GM12878 (cell line): ENCODE measurements around the gene VANGL2. TPM values are rescaled to one million over a fixed set of nuclear protein-coding genes. Genes with fewer than 3 reads are reported as not detected.

Experiments used
- ATAC-seq: fragments of 200-7000 bp; cut with Tn5 transposase; 3 replicates; pipeline ENCODE4 v1.9.1; 2020; ENCODE audit warnings: mild to moderate bottlenecking, moderate library complexity
- BruUV-seq: library from RNA; stranded (reverse); fragments of 400-500 nt; replicated peaks from 2 replicates; lab custom pipeline; 2021; lab: Mats Ljungman, UMichigan
- CTCF ChIA-PET: fragments of 300-600 bp; sonication (Branson Sonifier 250); formaldehyde crosslinking; extraction: SDS; loops from one replicate; lab custom pipeline; 2021; ENCODE audit warnings: inconsistent platforms; lab: Yijun Ruan, JAX
- POLR2A ChIA-PET: fragments of 350-600 bp; formaldehyde crosslinking; extraction: SDS; loops from one replicate; lab custom pipeline; 2021; ENCODE audit warnings: inconsistent platforms; lab: Charles Lee
- RAD21 ChIA-PET: fragments of 300-600 bp; sonication (Branson Sonifier 250); formaldehyde crosslinking; loops from one replicate; lab custom pipeline; 2023; ENCODE audit warnings: antibody characterized with exemption; ENCODE audit not compliant: unreplicated experiment; lab: Charles Lee
- SMC1A ChIA-PET: fragments of 300-600 bp; sonication (Branson Sonifier 250); formaldehyde crosslinking; loops from one replicate; lab custom pipeline; 2023; ENCODE audit not compliant: unreplicated experiment, uncharacterized antibody; lab: Charles Lee
- DNase-seq: peaks from one replicate; pipeline ENCODE4 v3.0.0-alpha.2; 2011; ENCODE audit warnings: low read depth, low spot score
- FAIRE-seq: peaks from 3 replicates; lab custom pipeline; 2011; peaks lifted over from hg19 to GRCh38; lab: Jason Lieb, UNC
- H2AFZ ChIP-seq: 2 replicates; pipeline ENCODE4 v1.6.0; 2011; ENCODE audit warnings: low read depth, low read length, control low read depth; ENCODE audit not compliant: control insufficient read depth
- H3K27ac ChIP-seq: 2 replicates; pipeline ENCODE4 v1.5.1; 2011; ENCODE audit warnings: control low read depth; ENCODE audit not compliant: control insufficient read depth, insufficient read depth
- H3K27me3 ChIP-seq, 2 experiments: replicated peaks in 1 of 2; 2 replicates each; pipeline versions ENCODE4 v1.6.0 to v1.6.1; 2011; ENCODE audit warnings: low read length in 1 of 2; ENCODE audit not compliant: control insufficient read depth in 2 of 2, insufficient read depth in 2 of 2
- H3K36me3 ChIP-seq, 2 experiments: 2 replicates each; pipeline ENCODE4 v1.5.1; 2011; ENCODE audit warnings: low read length in 1 of 2; ENCODE audit not compliant: control insufficient read depth in 2 of 2, insufficient read depth in 2 of 2
- H3K4me1 ChIP-seq: 2 replicates; pipeline ENCODE4 v1.6.1; 2011; ENCODE audit warnings: mild to moderate bottlenecking, low read length, moderate library complexity, mixed read lengths; ENCODE audit not compliant: control insufficient read depth, insufficient read depth
- H3K4me2 ChIP-seq: 2 replicates; pipeline ENCODE4 v1.6.0; 2011; ENCODE audit warnings: control low read depth; ENCODE audit not compliant: control insufficient read depth, insufficient read depth
- H3K4me3 ChIP-seq: fragments of 200-600 bp; sonication (generic); 2 replicates; pipeline ENCODE4 v1.5.1; 2016
- H3K79me2 ChIP-seq: 2 replicates; pipeline ENCODE4 v1.6.0; 2011; ENCODE audit warnings: low read length; ENCODE audit not compliant: control insufficient read depth, insufficient read depth
- H3K9ac ChIP-seq: 2 replicates; pipeline ENCODE4 v1.8.0; 2011; ENCODE audit warnings: low read length, control low read depth, mixed read lengths; ENCODE audit not compliant: control insufficient read depth, insufficient read depth
- H3K9me3 ChIP-seq: replicated peaks from 3 replicates; pipeline ENCODE4 v1.5.1; 2011; ENCODE audit warnings: mild to moderate bottlenecking, low read length; ENCODE audit not compliant: control insufficient read depth, insufficient read depth
- H4K20me1 ChIP-seq: 2 replicates; pipeline ENCODE4 v1.6.0; 2011; ENCODE audit not compliant: control insufficient read depth, insufficient read depth
- EED ChIP-seq: sonication (generic); IDR thresholded peaks from 2 replicates; pipeline ENCODE4 v1.6.1; 2016; ENCODE audit warnings: antibody characterized with exemption, low read depth
- HDAC6 ChIP-seq: fragments of 200-600 bp; sonication (generic); IDR thresholded peaks from one replicate; pipeline ENCODE4 v1.8.0; 2017; ENCODE audit warnings: antibody characterized with exemption; ENCODE audit not compliant: unreplicated experiment
- HSF1 ChIP-seq: fragments of 150-350 bp; IDR thresholded peaks from 2 replicates; pipeline ENCODE4 v1.6.1; 2014; ENCODE audit warnings: mild to moderate bottlenecking, low read depth, low read length
- MAX ChIP-seq: IDR thresholded peaks from 2 replicates; pipeline ENCODE4 v1.6.1; 2012; ENCODE audit warnings: low read depth, low read length, improper control_type of control experiment
- NR2C2 ChIP-seq: IDR thresholded peaks from 2 replicates; pipeline ENCODE4 v1.6.1; 2011; ENCODE audit warnings: borderline replicate concordance, low read depth; ENCODE audit not compliant: control insufficient read depth, insufficient read length
- RCOR1 ChIP-seq: conservative IDR thresholded peaks from 2 replicates; pipeline ENCODE4 v1.6.1; 2012; ENCODE audit warnings: low read depth, low read length, improper control_type of control experiment
- RELA ChIP-seq: fragments of 450-650 bp; IDR thresholded peaks from 2 replicates; pipeline ENCODE4 v1.8.0; 2014; ENCODE audit warnings: borderline replicate concordance; ENCODE audit not compliant: partially characterized antibody
- RUNX3 ChIP-seq: IDR thresholded peaks from 2 replicates; pipeline ENCODE4 v1.6.1; 2012; ENCODE audit warnings: low read length, inconsistent platforms
- SUPT20H ChIP-seq: IDR thresholded peaks from 2 replicates; pipeline ENCODE4 v1.6.1; 2011; ENCODE audit warnings: low read depth, mild to moderate bottlenecking, low read length, moderate library complexity, borderline replicate concordance; ENCODE audit not compliant: control insufficient read depth
- ZBTB33 ChIP-seq: fragments of 450-650 bp; IDR thresholded peaks from 2 replicates; pipeline ENCODE4 v1.6.1; 2017; ENCODE audit warnings: mild to moderate bottlenecking
- ZNF217 ChIP-seq: fragments of 450-650 bp; IDR thresholded peaks from 2 replicates; pipeline ENCODE4 v1.6.1; 2017; ENCODE audit warnings: antibody characterized with exemption, mild to moderate bottlenecking
- ZNF622 ChIP-seq: fragments of 450-650 bp; IDR thresholded peaks from 2 replicates; pipeline ENCODE4 v1.6.1; 2017; ENCODE audit warnings: mild to moderate bottlenecking, inconsistent platforms
- WGBS: methylation state at CpG from one replicate; pipeline ENCODE4 v1.1.6; 2016; ENCODE audit warnings: low lambda C conversion rate; ENCODE audit not compliant: insufficient replicate concordance, insufficient coverage; ENCODE audit errors: missing lambda C conversion rate; 5-methylcytosine and 5-hydroxymethylcytosine counted together
- in situ Hi-C: fragments of 300-500 bp; cut with MboI; formaldehyde crosslinking; loops from 9 replicates; pipeline ENCODE4 v1.14.3; 2018; ENCODE audit warnings: mixed read lengths
- intact Hi-C: fragments of 100-400 bp; cut with micrococcal nuclease; formaldehyde crosslinking; loops from one replicate; pipeline ENCODE4 v1.14.2; 2022; ENCODE audit not compliant: unreplicated experiment
- polyA plus RNA-seq, 11 experiments: library from polyadenylated mRNA; depleted of rRNA in 4 of 11; unstranded in 6 of 11; stranded (reverse) in 5 of 11; fragments of >200 nt; fragmentation: Nextera tagmentation in 4 of 11; fragmentation: Illumina TruSeq in 1 of 11; extraction: Ambion mirVana in 4 of 11; extraction: Trizol in 1 of 11; gene quantifications; 1 replicate in 1 of 11; 2 replicates in 10 of 11; pipeline versions ENCODE4 v1.2.1 to v1.2.3, GENCODE V29; 2011 to 2016; ENCODE audit warnings: inconsistent platforms in 2 of 11, missing spikeins in 2 of 11, low read depth in 1 of 11
- total RNA-seq, 4 experiments: library from RNA; depleted of rRNA in 3 of 4; stranded (reverse); fragments of >200 nt in 3 of 4; fragmentation: Illumina TruSeq in 1 of 4; extraction: Trizol in 1 of 4; gene quantifications; 2 replicates each; pipeline versions ENCODE4 v1.2.1 to v1.2.3, GENCODE V29; 2013 to 2021

The VANGL2 gene
- total and polyA plus RNA-seq, 10 of the 15 experiments (the other 5 are each of a cell fraction or from before 2014, with no cell fraction given) = 0.10 to 5.0 (median 0.27) TPM

GRCh38 chr1:160370561-160371345 is 29.6 kb upstream of the VANGL2 start:
- POLR2A ChIA-PET = interaction anchor here (1.3 kb wide), 1 partner anchor 13 kb away, joined by 3 read pairs; no protein-coding TSS in a partner anchor
- no peaks in the 10 kb centered on the region for H3K27me3 ChIP-seq
- SMC1A ChIA-PET = interaction anchor here (0.6 to 2.0 kb wide), 3 partner anchors 80 to 345 kb away, joined by 3 to 5 read pairs (median 3); no protein-coding TSS in a partner anchor
- in situ Hi-C loops = no loop called here
- H3K9ac ChIP-seq = no peak overlapping the region
- ATAC-seq (no peak), DNase-seq (no peak), FAIRE-seq (no peak)
- 86% methylated on average over 37 of the region's 42 CpGs for WGBS
- H3K9me3 ChIP-seq = no peaks in the 10 kb centered on the region
- H3K36me3 ChIP-seq = no peaks in the 10 kb centered on the region
- no peaks in the 10 kb centered on the region for H3K79me2 ChIP-seq
- RAD21 ChIA-PET = interaction anchor here (0.6 to 1.5 kb wide), 2 partner anchors 177 to 218 kb away, joined by 4 read pairs; no protein-coding TSS in a partner anchor
- no peak overlapping the region for H2AFZ ChIP-seq
- no peak overlapping the region for H3K4me2 ChIP-seq
- BruUV-seq = no TSS peak
- H3K4me1 ChIP-seq = peaks cover 7% of the 10 kb centered on the region
- no peak overlapping the region for H3K27ac ChIP-seq
- CTCF ChIA-PET = interaction anchor here (0.9 to 1.2 kb wide), 2 partner anchors 119 to 285 kb away, joined by 3 to 5 read pairs; no protein-coding TSS in a partner anchor
- H4K20me1 ChIP-seq = no peaks in the 10 kb centered on the region
- no peak for TF ChIP-seq HSF1
- TF ChIP-seq RUNX3 = no peak
- TF ChIP-seq RCOR1 = no peak
- TF ChIP-seq SUPT20H = no peak
- TF ChIP-seq ZNF622 = no peak
- no peak for TF ChIP-seq HDAC6
- no peak for TF ChIP-seq ZNF217
- no peak for TF ChIP-seq EED
- TF ChIP-seq ZBTB33 = no peak
- no peak for TF ChIP-seq NR2C2
- TF ChIP-seq RELA = no peak
- TF ChIP-seq MAX = no peak
- intact Hi-C loops = no loop called here
- no peak overlapping the region for H3K4me3 ChIP-seq
